SU-DHL-6 (cell line): ENCODE data around the gene MTERF1.

Experiments
- H2AFZ ChIP-seq: fragments of 200-600 bp; sonication (generic); 2 replicates; pipeline ENCODE4 v1.6.1; 2014; ENCODE audit warnings: low read depth, mild to moderate bottlenecking, moderate library complexity, mixed read lengths, antibody characterized with exemption, low read length; ENCODE audit not compliant: severe bottlenecking
- H3F3A ChIP-seq: fragments of 200-600 bp; shearing (Covaris generic); 2 replicates; pipeline ENCODE4 v1.6.0; 2016; ENCODE audit warnings: antibody characterized with exemption, mild to moderate bottlenecking; ENCODE audit not compliant: insufficient read depth
- H3K27ac ChIP-seq: fragments of 200-600 bp; sonication (generic); 2 replicates; pipeline ENCODE4 v1.5.1; 2016; ENCODE audit warnings: low read depth, mild to moderate bottlenecking, low read length, moderate library complexity, mixed read lengths
- H3K27me3 ChIP-seq: fragments of 200-600 bp; sonication (generic), shearing (Covaris generic); 2 replicates; pipeline ENCODE4 v1.6.0; 2014; ENCODE audit warnings: mild to moderate bottlenecking, low read length
- H3K36me3 ChIP-seq: fragments of 200-600 bp; sonication (generic); 2 replicates; pipeline ENCODE4 v1.6.1; 2014; ENCODE audit warnings: mild to moderate bottlenecking, low read length, mixed read lengths
- H3K4me2 ChIP-seq: fragments of 300-600, 200-600 bp; shearing (Covaris generic), sonication (generic); 2 replicates; pipeline ENCODE4 v1.6.0; 2014; ENCODE audit warnings: low read length, low read depth, mild to moderate bottlenecking; ENCODE audit not compliant: poor library complexity, severe bottlenecking
- H3K4me3 ChIP-seq: fragments of 200-600 bp; sonication (generic); 2 replicates; pipeline ENCODE4 v1.5.1; 2014; ENCODE audit warnings: antibody characterized with exemption, low read length, mild to moderate bottlenecking, mixed read lengths; ENCODE audit not compliant: insufficient read depth, poor library complexity, severe bottlenecking
- H3K79me2 ChIP-seq: fragments of 200-600 bp; sonication (generic); 2 replicates; pipeline ENCODE4 v1.6.1; 2014; ENCODE audit warnings: mild to moderate bottlenecking, low read length, moderate library complexity; ENCODE audit not compliant: insufficient read depth
- H3K9ac ChIP-seq: fragments of 200-600 bp; sonication (generic); 2 replicates; pipeline ENCODE4 v1.7.0; 2014; ENCODE audit warnings: mild to moderate bottlenecking, low read length
- H3K9me2 ChIP-seq: fragments of 200-600 bp; sonication (generic); replicated peaks from 2 replicates; pipeline ENCODE4 v1.6.1; 2014; ENCODE audit warnings: low read length; ENCODE audit not compliant: insufficient read depth
- H3K9me3 ChIP-seq: fragments of 200-600 bp; sonication (generic); 2 replicates; pipeline ENCODE4 v1.6.1; 2014; ENCODE audit warnings: low read length, mixed read lengths; ENCODE audit not compliant: insufficient read depth
- H4K20me1 ChIP-seq: fragments of 200-600 bp; sonication (generic); 2 replicates; pipeline ENCODE4 v1.6.1; 2014; ENCODE audit warnings: low read depth, mild to moderate bottlenecking, antibody characterized with exemption, low read length, moderate library complexity, mixed read lengths
- EZH2phosphoT487 ChIP-seq: fragments of 200-600 bp; sonication (generic), shearing (Covaris generic); conservative IDR thresholded peaks from 2 replicates; pipeline ENCODE4 v1.6.1; 2018; ENCODE audit warnings: mild to moderate bottlenecking, antibody characterized with exemption, low read length, moderate library complexity, mixed read lengths
- TF ChIP-seq, protein P1 (sequence below): fragments of 200-600 bp; sonication (generic); IDR thresholded peaks from one replicate; pipeline ENCODE4 v1.5.1; 2017; ENCODE audit warnings: antibody characterized with exemption, mild to moderate bottlenecking, low read length, moderate library complexity; ENCODE audit not compliant: insufficient read depth, poor library complexity, severe bottlenecking

MTERF1 gene

DNA sequence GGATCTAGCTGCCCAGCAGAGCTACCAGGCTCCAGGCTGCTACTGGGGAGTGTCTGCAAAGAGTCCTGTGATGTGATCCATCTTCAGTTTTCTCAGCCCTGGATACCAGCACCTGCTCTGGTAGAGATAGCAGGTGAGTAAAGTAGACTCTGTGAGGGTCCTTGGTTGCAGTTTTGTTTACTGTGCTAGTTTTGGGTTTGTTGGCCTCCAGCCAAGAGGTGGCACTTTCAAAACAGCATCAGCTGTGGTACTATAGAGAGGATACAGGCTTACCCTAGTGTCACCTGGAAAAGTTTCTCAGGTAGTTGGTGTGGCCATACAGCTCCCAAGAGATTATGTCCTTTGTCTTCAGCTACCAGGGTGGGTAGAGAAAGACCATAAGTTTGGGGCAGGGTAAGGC, 56.3 kb downstream of the MTERF1 start:
- Histone ChIP-seq H3K36me3 (no peaks in the 10 kb centered on the region), H3K27ac (no peak overlapping the region), H3K9me2 (no peaks in the 10 kb centered on the region), H3K9me3 (no peaks in the 10 kb centered on the region), H3K4me2 (no peak overlapping the region), H3F3A (no peaks in the 10 kb centered on the region), H4K20me1 (no peaks in the 10 kb centered on the region), H3K4me3 (no peak overlapping the region), H3K27me3 (no peaks in the 10 kb centered on the region), H2AFZ (no peak overlapping the region), H3K9ac (no peak overlapping the region), H3K79me2 (no peaks in the 10 kb centered on the region)
- TF ChIP-seq, protein P1, sequence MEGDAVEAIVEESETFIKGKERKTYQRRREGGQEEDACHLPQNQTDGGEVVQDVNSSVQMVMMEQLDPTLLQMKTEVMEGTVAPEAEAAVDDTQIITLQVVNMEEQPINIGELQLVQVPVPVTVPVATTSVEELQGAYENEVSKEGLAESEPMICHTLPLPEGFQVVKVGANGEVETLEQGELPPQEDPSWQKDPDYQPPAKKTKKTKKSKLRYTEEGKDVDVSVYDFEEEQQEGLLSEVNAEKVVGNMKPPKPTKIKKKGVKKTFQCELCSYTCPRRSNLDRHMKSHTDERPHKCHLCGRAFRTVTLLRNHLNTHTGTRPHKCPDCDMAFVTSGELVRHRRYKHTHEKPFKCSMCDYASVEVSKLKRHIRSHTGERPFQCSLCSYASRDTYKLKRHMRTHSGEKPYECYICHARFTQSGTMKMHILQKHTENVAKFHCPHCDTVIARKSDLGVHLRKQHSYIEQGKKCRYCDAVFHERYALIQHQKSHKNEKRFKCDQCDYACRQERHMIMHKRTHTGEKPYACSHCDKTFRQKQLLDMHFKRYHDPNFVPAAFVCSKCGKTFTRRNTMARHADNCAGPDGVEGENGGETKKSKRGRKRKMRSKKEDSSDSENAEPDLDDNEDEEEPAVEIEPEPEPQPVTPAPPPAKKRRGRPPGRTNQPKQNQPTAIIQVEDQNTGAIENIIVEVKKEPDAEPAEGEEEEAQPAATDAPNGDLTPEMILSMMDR: no peak
- TF ChIP-seq EZH2phosphoT487: no peak
